T-helper 2 cell (primary cell): ENCODE data around the gene LEFTY1.

ENCODE experiments used
- DNase-seq, 5 experiments: peaks; one replicate each; pipeline versions ENCODE4 v3.0.0 to v3.0.0-alpha.2; 2012 to 2022

The LEFTY1 gene

DNA sequence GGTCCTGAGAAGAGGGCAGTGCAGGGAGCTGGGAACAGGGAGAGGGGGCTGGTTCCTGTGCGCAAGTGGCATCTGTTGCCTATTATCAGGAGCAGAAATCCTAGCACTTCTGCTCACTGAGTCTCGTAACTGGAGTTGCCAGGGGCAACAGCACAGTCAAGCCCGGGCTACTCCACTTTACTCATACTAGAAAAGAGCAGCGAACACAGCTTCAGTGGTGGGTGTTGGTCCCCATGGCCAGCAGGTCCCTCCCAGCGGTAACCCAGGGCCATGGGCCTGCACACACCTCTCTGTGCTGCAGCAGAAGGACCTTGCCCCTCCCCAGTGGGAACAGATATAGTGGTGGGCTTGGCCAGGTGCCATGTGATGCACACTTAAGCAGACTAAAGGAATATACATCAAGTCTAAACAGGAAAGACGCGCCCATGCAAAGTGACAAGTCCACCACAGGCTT, 26.6 kb upstream of the LEFTY1 start:
- DNase-seq, result no peak

DNA sequence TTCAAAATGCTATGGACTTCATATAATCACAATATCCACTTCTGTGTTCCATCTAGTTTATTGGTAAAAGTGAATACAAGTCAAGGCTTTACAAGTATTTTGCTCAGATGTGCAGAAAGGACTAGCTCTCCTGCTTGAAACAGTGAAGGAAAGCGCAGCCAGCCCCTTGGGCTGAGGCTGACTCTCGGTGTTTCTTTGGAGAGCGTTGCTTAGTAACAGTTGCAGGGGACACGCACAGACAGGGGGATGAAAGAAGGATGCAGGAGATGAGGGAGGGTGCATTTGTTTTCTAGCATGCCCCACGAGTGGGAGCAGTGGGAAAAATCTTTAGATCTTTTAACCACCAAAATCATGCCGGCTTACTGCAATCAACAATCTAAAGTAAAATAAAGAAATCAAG, 26.0 kb upstream of the LEFTY1 start:
- DNase-seq, result no peak

GRCh38 chr1:225914391-225914790, 25.4 kb upstream of the LEFTY1 start:
- DNase-seq, result no peak

DNA sequence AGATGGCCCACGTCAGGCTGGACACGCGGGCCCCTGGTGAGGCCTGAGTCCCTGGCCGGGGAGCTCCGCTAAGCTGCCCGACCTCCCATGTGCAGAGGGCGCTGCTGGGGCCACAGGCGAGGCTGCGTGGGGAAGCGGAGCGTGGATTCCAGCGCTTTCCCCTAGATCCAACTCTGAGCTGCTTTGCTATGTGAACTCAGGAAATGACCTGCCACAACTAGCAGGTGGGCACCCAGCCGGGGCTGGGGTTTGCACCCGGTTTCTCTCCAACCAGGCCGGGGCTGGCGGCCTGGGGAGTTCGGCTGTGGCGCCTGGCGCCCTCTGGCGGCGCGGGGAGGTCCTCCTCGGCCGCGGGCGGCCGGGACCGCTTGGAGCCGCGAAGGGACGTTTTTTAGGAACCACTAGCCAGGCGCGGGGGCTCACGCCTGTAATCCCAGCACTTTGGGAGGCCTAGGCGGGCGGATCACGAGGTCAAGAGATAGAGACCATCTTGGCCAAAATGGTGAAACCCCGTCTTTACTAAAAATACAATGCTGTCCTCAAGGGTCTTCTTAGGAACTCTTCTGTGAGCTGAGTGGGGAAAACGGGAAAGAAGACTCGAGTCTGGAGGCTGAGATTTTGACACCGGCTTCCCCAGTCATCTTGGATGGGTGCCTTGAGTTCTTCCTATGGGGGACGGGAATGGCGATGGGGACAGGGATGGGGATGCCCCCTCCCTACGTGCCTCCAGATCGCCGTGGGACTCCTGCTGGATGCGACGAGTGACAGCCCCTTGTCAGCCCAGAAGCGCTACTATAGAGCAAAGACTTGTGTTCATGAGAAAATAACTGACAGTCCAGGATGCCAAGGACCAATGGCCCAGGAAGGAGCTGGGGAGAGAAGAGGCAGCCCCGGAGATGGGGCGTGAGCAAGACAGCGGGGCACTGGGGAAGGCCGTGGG, 22.5 kb upstream of the LEFTY1 start:
- peak; percentile 58 to 69 (median 64) for DNase-seq

- DNase-seq, result no peak
Measured at GRCh38 chr1:225909477-225909876, 20.5 kb upstream of the LEFTY1 start.

- no peak for DNase-seq
Measured at GRCh38 chr1:225908773-225909172, 19.8 kb upstream of the LEFTY1 start.

GRCh38 chr1:225908013-225908640, 19.2 kb upstream of the LEFTY1 start:
- no peak for DNase-seq

DNA sequence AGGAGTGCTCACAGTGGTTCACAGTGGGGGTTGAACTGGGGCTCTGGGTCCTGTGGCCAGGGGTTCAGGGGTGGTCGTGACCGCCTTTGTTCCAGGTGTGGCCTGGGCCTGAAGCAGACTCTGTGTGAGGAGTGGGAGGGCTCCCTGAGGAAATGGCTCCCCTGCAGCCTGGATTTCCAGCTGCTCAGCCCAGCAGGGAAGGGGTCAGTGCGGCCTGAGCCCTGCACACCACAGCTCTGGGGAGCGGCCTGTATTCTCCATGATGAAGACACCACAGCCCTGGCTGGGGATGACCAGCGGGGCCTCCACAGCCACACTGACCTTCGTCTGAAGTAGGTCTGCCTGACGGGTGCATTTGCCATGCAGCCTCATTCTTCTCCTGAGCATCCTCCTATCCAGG, 18.4 kb upstream of the LEFTY1 start:
- DNase-seq, result no peak

GRCh38 chr1:225906467-225906866, 17.5 kb upstream of the LEFTY1 start:
- DNase-seq, result no peak

DNA sequence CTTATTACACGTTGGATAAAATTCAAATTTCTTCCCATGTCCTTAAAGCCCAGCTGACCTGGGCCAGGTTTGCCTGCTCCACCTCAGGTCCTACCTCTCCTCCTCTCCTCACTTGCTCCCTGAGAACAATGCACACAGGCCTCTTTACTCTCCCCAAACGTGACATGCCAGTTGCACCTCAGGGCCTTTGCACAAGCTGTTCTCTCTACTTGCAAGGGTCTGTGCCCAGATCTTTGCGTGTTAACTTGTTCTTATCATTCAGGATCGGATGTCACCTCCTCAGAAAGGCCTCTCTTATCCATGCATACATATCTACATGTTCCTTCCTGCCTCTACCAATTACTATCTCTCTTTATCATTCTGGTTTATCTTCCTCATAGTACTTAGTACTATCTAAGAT, 14.7 kb upstream of the LEFTY1 start:
- peak in 1 of 5 experiments; percentile 46 for DNase-seq

DNA sequence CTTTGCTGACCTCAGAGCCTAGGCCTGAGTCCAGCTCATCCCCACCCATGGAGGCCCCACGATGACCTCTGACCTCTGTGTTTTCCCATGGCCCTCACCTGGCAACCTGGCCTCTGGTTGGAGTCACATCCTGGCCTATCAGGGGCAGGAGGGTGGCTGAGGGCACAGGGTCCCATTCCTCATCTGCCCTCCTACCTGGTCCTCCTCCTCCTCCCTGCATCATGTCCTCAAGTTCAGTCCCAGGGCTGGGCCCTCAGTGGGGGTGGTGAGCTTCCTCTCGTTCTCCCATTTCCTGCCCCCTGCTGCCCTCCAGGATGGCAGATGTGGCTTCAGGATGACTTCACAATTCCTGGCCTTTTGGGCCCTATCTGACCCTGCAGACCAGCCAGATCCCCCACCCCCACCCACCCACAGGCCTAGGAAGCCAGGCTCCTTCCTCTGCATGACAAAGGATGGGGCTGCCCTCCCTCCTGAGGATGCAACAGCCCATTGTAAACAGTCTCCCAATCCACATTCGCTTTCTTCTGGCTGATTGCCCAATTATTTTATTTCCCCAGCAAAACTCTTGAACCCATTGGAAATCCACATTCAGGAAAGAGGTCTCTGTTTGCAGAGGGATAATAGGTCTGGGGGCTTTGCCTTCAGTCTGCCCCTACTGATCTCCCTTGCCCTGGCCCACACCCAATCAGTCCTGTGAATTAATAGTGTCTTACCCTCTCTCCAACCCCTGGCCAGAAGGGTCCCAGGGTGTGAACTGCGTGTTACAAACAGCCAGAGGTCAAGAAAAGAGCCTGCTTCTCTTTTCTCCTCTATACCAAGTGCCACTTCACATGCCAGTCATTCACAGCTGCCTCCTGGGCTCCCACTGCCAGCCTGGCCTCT, 10.3 kb upstream of the LEFTY1 start:
- no peak for DNase-seq

DNA sequence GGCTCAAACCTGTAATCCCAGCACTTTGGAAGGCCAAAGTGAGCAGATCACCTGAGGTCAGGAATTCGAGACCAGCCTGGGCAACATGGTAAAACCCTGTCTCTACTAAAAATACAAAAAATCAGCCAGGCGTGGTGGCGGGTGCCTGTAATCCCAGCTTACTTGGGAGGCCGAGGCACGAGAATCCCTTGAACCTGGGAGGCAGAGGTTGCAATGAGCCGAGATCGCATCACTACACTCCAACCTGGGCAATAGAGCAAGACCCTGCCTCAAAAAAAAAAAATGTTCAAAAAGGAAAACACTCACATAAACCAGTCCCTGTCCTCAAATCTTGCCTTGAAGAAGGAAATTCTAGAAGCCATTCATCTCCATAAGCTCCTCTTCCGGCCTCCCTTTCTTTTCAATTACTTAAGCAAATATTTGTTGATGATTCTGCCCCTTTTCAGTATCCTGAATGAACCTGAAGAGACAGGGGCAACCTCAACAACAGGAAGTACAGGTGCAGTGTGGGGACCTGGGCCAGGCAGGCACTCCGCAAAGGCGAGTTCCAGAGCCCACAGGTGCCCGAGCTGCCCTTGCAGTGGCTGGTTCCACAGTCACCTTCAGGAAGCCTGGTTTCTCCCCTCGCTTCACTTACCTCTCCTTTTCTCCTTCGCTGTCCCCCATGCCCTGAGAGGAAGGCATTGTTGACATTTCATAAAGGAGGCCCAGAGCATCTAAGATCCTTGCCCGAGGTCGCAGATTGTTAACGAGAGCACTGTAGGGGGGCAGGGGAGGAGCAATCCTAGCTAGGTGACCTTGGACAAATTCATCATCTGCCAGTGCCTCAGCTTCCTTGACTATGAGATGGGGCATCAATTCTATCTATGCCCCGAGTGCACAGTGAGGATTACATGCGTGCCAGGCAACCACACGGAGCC, 8.9 kb upstream of the LEFTY1 start:
- DNase-seq, result peak in 3 of 5 experiments; percentile 18 to 53 (median 41)

- DNase-seq, result peak in 4 of 5 experiments; percentile 42 to 97 (median 72)
Measured at GRCh38 chr1:225896937-225897549, 8.1 kb upstream of the LEFTY1 start.

DNA sequence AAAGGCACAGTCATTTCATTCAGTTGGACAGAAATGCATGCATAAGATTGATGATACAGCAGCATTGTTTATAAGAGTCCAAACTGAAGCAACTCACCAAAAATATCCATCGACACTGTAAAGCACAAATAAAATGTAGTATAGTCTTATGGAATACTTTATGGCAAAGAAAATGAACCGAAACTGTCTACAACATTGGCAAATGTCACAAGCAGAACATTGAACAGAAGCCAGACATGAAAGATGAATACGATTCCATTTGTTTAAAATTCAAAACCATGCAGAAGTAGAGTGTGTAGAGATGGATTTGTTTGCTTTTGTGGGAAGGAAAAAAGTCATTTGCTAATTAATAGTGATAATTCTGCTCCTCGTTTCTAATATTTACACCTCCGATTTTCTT, 7.5 kb upstream of the LEFTY1 start:
- peak in 1 of 5 experiments; percentile 31 for DNase-seq

GRCh38 chr1:225892307-225892706, 3.4 kb upstream of the LEFTY1 start:
- no peak for DNase-seq

- DNase-seq, result no peak
Measured at GRCh38 chr1:225891229-225891972, 2.5 kb upstream of the LEFTY1 start.

DNA sequence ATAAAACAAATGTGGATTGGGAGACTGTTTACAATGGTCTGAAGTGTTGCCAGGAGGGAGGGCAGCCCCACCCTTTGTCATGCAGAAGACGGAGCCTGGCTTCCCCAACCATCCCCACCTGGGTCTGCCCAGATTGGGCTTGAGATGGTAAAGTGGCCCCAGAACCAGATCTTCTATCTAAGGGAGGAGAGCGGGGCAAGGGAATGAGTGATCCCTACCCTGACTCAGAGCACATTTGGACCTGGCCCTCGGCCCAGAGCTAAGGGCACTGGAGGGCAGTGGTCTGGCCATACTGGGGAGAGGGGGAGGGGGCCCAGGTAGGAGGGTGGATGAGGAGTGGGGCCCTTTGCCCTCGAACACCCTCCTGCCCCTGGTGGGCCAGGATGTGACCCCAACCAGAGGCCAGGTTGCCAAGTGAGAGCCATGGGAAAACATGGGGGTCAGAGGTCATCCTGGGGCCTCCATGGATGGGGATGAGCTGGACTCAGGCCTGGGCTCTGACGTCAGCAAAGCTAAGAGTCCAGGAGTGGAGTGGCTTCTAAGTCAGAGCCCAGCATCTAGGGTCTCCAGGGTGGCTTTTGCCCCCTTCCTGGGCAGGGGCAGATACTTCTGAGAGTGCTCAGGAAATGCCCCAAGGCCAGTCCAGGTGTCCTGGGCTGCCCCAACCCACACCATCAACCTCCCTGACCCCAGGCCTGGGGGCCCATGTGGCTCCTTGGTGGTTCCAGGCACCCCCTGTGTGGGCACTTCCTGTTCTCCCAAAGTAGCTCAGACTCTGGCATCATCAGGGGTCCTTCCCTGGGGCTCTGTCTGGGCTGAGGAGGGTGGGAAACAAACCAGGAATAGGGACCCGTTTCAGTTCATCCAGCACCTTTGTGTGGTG, 1.6 kb upstream of the LEFTY1 start:
- no peak for DNase-seq

DNA sequence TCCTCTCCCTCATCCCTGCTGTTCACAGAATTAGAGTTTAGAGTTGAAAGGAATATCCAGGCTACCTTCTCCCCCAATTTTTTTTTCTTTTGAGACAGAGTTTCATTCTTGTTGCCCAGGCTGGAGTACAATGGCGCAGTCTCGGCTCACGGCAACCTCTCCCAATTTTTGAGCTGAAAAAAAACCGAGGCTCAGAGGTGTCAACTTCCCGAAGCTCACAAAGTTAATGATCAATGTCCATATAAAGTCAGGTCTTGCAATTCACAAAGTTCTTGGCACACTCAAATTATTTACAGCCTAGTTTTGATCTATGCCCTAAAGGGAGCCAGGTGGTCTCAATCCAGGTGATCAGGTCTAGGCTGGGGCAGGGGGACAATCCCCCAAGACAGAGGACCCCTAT, 797 bp upstream of the LEFTY1 start:
- no peak for DNase-seq

- no peak for DNase-seq
Measured at GRCh38 chr1:225888289-225888897, 553 bp downstream of the LEFTY1 start.
